Ishikawa (cell line): ENCODE measurements around the gene GMDS.

Experiments
- CEBPB ChIP-seq: IDR thresholded peaks from 2 replicates; pipeline ENCODE4 v1.6.1; 2012
- CREB1 ChIP-seq: IDR thresholded peaks from 2 replicates; pipeline ENCODE4 v1.6.1; 2012; ENCODE audit warnings: low read depth
- EGR1 ChIP-seq: IDR thresholded peaks from 2 replicates; pipeline ENCODE4 v1.6.1; 2012
- EP300 ChIP-seq: IDR thresholded peaks from 2 replicates; pipeline ENCODE4 v1.6.1; 2012; ENCODE audit warnings: borderline replicate concordance
- FOXM1 ChIP-seq: IDR thresholded peaks from 2 replicates; pipeline ENCODE4 v1.6.1; 2012; ENCODE audit warnings: low read depth, borderline replicate concordance
- MAX ChIP-seq: IDR thresholded peaks from 2 replicates; pipeline ENCODE4 v1.6.1; 2012
- NFIC ChIP-seq: IDR thresholded peaks from 2 replicates; pipeline ENCODE4 v1.6.1; 2012
- RAD21 ChIP-seq: IDR thresholded peaks from 2 replicates; pipeline ENCODE4 v1.6.1; 2012; ENCODE audit warnings: low read depth
- REST ChIP-seq: IDR thresholded peaks from 2 replicates; pipeline ENCODE4 v1.6.1; 2012; ENCODE audit warnings: low read depth, mild to moderate bottlenecking
- TAF1 ChIP-seq: IDR thresholded peaks from 2 replicates; pipeline ENCODE4 v1.6.1; 2012; ENCODE audit warnings: low read depth, mild to moderate bottlenecking
- TCF12 ChIP-seq: IDR thresholded peaks from 2 replicates; pipeline ENCODE4 v1.6.1; 2012; ENCODE audit warnings: low read depth
- TEAD4 ChIP-seq: IDR thresholded peaks from 2 replicates; pipeline ENCODE4 v1.6.1; 2012
- USF1 ChIP-seq: IDR thresholded peaks from 2 replicates; pipeline ENCODE4 v1.6.1; 2012
- YY1 ChIP-seq: IDR thresholded peaks from 2 replicates; pipeline ENCODE4 v1.6.1; 2012; ENCODE audit warnings: low read depth
- ZBTB7A ChIP-seq: IDR thresholded peaks from 2 replicates; pipeline ENCODE4 v1.6.1; 2012; ENCODE audit warnings: low read depth

Gene GMDS

GRCh38 chr6:1864496-1864895 is 380.9 kb downstream of the GMDS start:
- TF ChIP-seq TCF12, result no peak

- TF ChIP-seq MAX (no peak), YY1 (no peak), ZBTB7A (no peak), TCF12 (no peak), REST (no peak), TAF1 (no peak), EGR1 (no peak), CEBPB (no peak), FOXM1 (no peak), EP300 (no peak), USF1 (no peak), TEAD4 (no peak)
Observed at GRCh38 chr6:1862411-1862810, 383.0 kb downstream of the GMDS start.

GRCh38 chr6:1860756-1861348 is 384.6 kb downstream of the GMDS start:
- no peak for TF ChIP-seq FOXM1
- no peak for TF ChIP-seq MAX
- TF ChIP-seq ZBTB7A, result no peak
- no peak for TF ChIP-seq USF1
- TF ChIP-seq REST, result no peak

GRCh38 chr6:1858859-1859258 is 386.5 kb downstream of the GMDS start:
- TF ChIP-seq EP300 (no peak), CEBPB (no peak), RAD21 (no peak), YY1 (no peak), CREB1 (no peak), NFIC (no peak), REST (no peak), TCF12 (no peak), ZBTB7A (no peak), TAF1 (no peak), USF1 (no peak), FOXM1 (no peak), EGR1 (no peak), MAX (no peak), TEAD4 (no peak)
